Activated CD4-positive, alpha-beta T cell treated with anti-CD3 and anti-CD28 coated beads for 24 hours (primary cell): Measurements from ENCODE around the gene CASP8AP2.
"Not testable (repeated sequence)": the region's sequence is repeated elsewhere in the genome, so short reads cannot be mapped to it uniquely, and the experiment has no call there.

Source experiments
- DNase-seq, 2 donors: peaks; one replicate each; pipeline ENCODE4 v3.0.0-alpha.2; 2020; ENCODE audit warnings: low read depth in 2 of 2

CASP8AP2 gene

GRCh38 chr6:89887452-89888137 lies 57.9 kb downstream of the CASP8AP2 start:
- DNase-seq, result no peak

- no peak for DNase-seq
Observed at GRCh38 chr6:89888138-89888514, 58.4 kb downstream of the CASP8AP2 start.

- no peak for DNase-seq
Observed at GRCh38 chr6:89888871-89889270, 59.2 kb downstream of the CASP8AP2 start.

- not testable (repeated sequence) for DNase-seq
Observed at GRCh38 chr6:89890845-89891528, 61.3 kb downstream of the CASP8AP2 start.

GRCh38 chr6:89892577-89892976 lies 62.9 kb downstream of the CASP8AP2 start:
- not testable (repeated sequence) for DNase-seq

- DNase-seq, result no peak
Observed at GRCh38 chr6:89894169-89894568, 64.5 kb downstream of the CASP8AP2 start, which contains the start of gene GJA10. Gene GJA10, plus strand, starts transcription at chr6:89894469. Its CDS starts 0 bp downstream, at chr6:89894469.

- DNase-seq, result no peak
Observed at GRCh38 chr6:89895276-89895874, 65.7 kb downstream of the CASP8AP2 start.

GRCh38 chr6:89910001-89910901 lies 80.6 kb downstream of the CASP8AP2 start:
- DNase-seq, result not testable (repeated sequence)

- DNase-seq, result no peak
Observed at GRCh38 chr6:89910902-89911240, 81.2 kb downstream of the CASP8AP2 start.

- DNase-seq, result no peak
Observed at GRCh38 chr6:89916136-89916920, 86.6 kb downstream of the CASP8AP2 start.

GRCh38 chr6:89917216-89917615 lies 87.5 kb downstream of the CASP8AP2 start:
- DNase-seq, result no peak

- no peak for DNase-seq
Observed at GRCh38 chr6:89917801-89918366, 88.2 kb downstream of the CASP8AP2 start.
